Upper lobe of left lung (tissue), 4 donors: ENCODE measurements around the gene ZNF562.

Experiments used
- POLR2A ChIP-seq, 4 donors: fragments of 450-650 bp; IDR thresholded peaks; one replicate each; pipeline ENCODE4 v1.5.1; 2016 to 2017; ENCODE audit warnings: antibody characterized with exemption in 4 of 4, mild to moderate bottlenecking in 2 of 4
- POLR2AphosphoS5 ChIP-seq, 2 donors: sonication (generic); formaldehyde crosslinking; IDR thresholded peaks; one replicate each; pipeline ENCODE4 v1.5.1; 2017; ENCODE audit warnings: antibody characterized with exemption in 2 of 2
- TF ChIP-seq, protein P1 (sequence below), 6 experiments: fragments of 450-650 bp in 4 of 6; fragments of 200-600 bp in 2 of 6; sonication (generic) in 2 of 6; IDR thresholded peaks; one replicate each; pipeline ENCODE4 v1.5.1; 2016 to 2019; ENCODE audit warnings: antibody characterized with exemption in 6 of 6

DNA sequence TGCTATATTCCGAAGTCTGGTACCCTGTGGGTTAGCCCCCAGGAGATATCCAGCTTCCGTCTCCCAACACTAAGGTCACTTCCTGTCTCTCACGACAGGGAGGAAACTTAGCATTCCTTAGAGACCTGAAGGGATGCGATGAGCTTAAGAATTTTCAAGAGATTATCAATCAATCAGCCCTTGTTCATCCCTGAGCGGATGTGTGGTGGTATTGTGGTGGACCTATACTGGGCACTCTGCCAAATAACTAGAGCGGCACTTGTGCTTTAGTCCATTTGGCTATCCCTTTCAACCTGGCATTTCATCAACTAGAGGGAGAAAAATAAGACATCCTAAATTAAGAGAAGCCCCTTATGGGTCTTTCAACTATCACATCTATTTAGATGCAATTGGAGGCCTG is 30.9 kb upstream of the ZNF562 start:
- TF ChIP-seq, protein P1, sequence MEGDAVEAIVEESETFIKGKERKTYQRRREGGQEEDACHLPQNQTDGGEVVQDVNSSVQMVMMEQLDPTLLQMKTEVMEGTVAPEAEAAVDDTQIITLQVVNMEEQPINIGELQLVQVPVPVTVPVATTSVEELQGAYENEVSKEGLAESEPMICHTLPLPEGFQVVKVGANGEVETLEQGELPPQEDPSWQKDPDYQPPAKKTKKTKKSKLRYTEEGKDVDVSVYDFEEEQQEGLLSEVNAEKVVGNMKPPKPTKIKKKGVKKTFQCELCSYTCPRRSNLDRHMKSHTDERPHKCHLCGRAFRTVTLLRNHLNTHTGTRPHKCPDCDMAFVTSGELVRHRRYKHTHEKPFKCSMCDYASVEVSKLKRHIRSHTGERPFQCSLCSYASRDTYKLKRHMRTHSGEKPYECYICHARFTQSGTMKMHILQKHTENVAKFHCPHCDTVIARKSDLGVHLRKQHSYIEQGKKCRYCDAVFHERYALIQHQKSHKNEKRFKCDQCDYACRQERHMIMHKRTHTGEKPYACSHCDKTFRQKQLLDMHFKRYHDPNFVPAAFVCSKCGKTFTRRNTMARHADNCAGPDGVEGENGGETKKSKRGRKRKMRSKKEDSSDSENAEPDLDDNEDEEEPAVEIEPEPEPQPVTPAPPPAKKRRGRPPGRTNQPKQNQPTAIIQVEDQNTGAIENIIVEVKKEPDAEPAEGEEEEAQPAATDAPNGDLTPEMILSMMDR (IDR thresholded peaks at IDR 0.05), result no peak
- no peak for TF ChIP-seq POLR2AphosphoS5 (IDR thresholded peaks at IDR 0.05)
- TF ChIP-seq POLR2A (IDR thresholded peaks at IDR 0.05), result no peak
